ENCODE results near the gene PLXNA2. TPM values are rescaled to one million over a fixed set of nuclear protein-coding genes. Genes with fewer than 3 reads are reported as not detected.

Gene PLXNA2
- polyA plus RNA-seq, 3 donors = 11.6 to 12.7 (median 12.3) TPM

DNA sequence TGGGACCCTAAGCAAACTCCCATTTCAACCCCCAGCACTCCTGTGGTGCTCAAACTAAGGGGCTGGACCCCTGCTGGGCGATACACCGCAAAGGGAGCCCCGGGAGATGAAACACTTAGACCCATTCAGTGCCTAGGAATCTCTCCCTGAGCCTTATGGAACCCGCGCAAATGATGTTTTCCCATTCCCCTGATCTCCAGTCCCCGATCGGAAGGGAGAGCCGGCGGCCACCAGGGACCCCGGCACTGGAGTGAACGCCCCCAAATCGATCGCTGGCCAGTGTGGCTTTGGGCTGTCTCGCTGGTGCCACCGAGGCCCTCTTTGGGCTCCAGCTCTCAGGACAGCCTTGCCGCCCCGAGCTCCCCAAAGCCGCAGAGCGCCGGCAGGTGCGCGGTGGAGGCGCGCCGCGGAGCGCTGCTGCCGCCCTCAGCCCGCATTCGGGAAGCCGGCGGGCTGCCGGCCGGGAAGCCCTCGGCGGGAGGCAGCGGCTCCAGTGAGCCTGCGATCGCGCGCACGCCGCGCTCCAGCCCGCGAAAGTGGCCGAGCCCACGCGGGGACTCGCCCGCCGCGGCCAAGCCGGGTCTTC is 1.1 kb downstream of the PLXNA2 start:
- DNase-seq (ENCODE audit: low read depth in 3 of 3, low spot score in 2 of 3) = no peak

DNA sequence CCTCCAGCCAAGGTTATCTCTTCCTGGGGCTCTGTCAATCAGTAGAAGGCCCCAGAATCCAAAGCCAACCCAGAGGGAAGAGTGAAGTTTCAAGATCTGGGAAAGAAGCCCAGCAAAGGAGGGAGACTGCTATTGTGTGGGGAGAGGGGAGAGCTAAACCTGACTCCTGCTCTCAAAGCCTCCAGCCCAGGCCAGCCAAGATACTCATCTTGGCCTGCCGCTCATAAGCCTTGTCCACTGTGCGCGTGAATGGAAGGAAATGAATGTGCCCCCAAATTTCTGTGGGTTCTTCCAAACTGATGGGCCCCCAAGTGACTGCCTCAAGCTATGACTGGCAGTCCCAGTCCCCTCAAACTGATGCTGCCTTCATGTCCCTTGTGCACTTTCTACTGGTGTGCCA is 2.0 kb downstream of the PLXNA2 start:
- no peak for DNase-seq (ENCODE audit: low read depth in 3 of 3, low spot score in 2 of 3)

GRCh38 chr1:208241512-208241911 is 2.7 kb downstream of the PLXNA2 start:
- no peak for DNase-seq (ENCODE audit: low read depth in 3 of 3, low spot score in 2 of 3)

DNA sequence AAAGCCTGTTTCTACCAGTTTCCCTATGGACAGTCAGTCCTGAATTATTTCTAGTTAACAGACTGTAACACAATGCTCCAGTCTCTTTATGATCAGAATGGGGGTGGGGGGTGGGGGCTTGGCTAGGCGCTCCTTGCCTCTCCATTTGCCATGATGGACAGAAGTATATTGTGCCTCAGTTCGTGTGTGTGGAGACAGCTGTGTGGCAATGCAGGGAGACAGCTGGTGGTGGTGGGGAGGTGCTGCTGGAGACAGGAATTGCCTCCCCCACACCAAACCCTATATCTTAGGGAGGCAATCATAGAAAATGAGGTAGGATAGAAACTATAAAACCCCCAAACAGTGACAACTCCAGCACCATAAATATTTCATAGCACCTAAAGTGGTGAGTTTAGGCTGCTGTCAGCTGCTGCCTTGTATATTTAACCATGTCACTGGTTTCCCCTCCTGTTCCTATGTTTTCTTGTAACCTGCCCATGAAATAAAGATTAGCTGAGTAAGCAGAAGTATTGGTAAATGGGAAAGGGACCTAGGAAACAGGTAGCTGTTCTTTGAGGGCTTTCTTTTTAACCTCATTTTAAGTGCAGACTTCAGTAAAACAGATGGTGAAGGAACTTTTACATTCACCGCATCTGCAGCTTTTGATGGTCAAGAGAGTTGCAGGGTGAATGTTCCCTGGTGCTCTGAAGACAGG is 3.4 kb downstream of the PLXNA2 start:
- DNase-seq (ENCODE audit: low read depth in 3 of 3, low spot score in 2 of 3) = no peak

- no peak for DNase-seq (ENCODE audit: low read depth in 3 of 3, low spot score in 2 of 3)
Measured at GRCh38 chr1:208239473-208240381, 4.5 kb downstream of the PLXNA2 start.

DNA sequence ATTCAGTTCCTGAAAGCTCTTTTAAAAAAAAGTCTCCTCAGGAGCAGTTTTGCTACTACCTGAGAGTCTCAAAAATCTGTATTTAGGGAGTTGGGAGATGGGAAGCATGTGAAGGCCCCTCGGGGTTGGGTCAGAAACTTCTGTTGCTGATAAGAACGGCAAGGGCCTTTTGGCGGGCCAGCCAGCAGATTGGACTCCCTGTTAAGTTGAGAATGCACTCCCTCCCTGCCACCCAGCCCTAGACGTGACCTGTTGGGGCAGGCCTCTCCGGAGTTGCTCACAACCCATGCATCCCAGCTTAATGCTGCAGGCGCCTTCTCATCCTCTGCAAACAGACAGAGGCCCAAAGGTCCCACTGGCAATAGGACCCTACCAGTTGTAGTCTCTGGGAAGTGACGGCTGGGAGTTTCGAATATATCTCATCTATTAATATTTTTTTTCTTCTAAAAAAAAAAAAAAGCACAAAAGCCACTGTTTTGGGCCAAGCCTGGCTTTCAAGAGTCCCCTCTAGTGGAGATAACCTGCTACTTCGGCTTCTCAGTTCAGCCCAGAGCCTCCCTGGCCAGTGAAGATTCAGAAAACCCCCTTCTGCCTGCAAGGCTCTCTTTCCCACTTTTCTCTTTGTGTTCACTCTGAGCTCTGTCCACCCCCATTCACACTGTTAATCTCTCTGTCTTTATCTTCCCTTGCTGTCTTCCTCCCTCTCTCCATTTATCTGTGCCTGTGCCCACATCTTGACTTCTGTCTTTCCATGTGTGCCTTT is 5.3 kb downstream of the PLXNA2 start:
- DNase-seq (ENCODE audit: low read depth in 3 of 3, low spot score in 2 of 3) = no peak

- no peak for DNase-seq (ENCODE audit: low read depth in 3 of 3, low spot score in 2 of 3)
Measured at GRCh38 chr1:208237241-208237640, 6.9 kb downstream of the PLXNA2 start.

GRCh38 chr1:208235982-208236761 is 8.0 kb downstream of the PLXNA2 start:
- DNase-seq (ENCODE audit: low read depth in 3 of 3, low spot score in 2 of 3) = no peak

GRCh38 chr1:208235356-208235981 is 8.7 kb downstream of the PLXNA2 start:
- DNase-seq (ENCODE audit: low read depth in 3 of 3, low spot score in 2 of 3) = no peak

GRCh38 chr1:208234721-208235120 is 9.5 kb downstream of the PLXNA2 start:
- no peak for DNase-seq (ENCODE audit: low read depth in 3 of 3, low spot score in 2 of 3)

- no peak for DNase-seq (ENCODE audit: low read depth in 3 of 3, low spot score in 2 of 3)
Measured at GRCh38 chr1:208233978-208234377, 10.2 kb downstream of the PLXNA2 start.

DNA sequence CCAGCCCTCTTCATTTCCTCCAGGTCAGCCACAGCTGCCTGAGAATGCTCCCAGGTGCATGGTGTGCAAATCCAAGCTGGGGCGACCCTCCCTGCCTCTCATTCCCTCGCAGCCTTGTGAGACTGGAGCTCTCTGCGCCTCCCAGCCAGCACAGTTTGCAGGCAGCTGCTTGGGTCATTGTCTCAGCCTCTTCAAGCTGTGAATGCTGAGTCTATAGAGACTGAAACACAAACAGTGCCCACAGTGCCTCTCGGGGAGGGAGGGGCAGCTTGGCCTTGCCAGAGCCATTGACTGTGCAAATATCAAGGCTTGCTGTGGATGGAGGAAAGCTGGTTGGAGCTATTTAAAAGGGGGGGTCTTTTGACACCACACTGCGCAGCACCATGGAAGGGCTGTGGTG is 10.6 kb downstream of the PLXNA2 start:
- no peak for DNase-seq (ENCODE audit: low read depth in 3 of 3, low spot score in 2 of 3)

DNA sequence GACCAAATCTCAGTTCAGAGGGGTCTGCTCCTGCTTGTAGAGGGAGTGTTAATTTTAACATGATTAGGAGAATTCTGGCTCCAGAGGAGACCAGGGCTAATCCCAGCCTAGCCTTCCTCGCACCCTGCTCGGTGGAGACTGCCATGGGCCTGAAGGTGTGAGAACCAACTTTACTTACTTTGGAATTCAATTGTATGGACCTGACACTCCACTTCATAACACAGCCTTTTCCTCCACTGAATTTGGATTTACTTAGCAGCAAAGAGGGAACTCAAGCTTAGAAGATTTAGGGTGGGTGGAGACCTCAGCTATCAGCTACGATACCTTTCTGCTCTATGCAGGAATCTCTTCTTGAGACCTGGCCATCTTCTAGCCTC is 11.5 kb downstream of the PLXNA2 start:
- DNase-seq (ENCODE audit: low read depth in 3 of 3, low spot score in 2 of 3) = no peak

DNA sequence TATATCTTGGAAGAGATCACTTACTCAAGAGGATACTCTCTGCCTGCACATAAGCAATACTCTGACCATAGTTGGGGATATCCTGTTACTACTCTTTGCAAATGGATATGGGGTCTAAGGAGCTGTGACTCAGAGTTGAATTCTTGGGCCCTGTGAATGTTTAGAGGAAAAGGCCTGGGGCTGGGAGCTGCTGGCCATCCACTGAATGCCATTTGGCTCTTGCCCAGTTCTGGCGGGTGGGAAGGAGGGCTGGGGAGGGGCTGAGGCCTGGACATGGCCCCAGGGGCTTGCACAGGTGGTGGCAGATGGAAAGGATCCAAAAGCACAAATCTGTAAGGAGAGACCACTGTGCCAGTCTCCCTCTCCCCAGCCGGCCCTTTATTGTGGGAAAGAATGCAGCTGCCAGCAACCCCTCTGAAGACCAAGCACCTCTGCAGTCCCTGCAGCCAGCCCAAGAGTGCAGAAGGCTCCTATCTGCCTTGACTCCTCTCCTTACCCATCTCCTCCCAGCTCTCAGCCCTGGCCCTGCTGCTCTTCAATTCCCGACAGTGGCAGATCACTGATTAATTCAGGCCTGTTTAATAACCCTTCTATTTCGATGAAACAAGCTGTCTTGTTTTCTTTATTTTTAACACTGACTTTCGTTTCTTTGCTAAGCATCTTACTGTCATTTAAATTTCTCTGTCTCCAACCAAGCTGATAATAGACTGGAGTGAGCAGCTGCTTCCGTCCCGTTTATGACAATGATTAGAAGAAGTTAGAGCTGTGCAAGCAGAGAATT is 12.1 kb downstream of the PLXNA2 start:
- no peak for DNase-seq (ENCODE audit: low read depth in 3 of 3, low spot score in 2 of 3)

- no peak for DNase-seq (ENCODE audit: low read depth in 3 of 3, low spot score in 2 of 3)
Measured at GRCh38 chr1:208230668-208231529, 13.3 kb downstream of the PLXNA2 start.

- no peak for DNase-seq (ENCODE audit: low read depth in 3 of 3, low spot score in 2 of 3)
Measured at GRCh38 chr1:208228550-208228949, 15.6 kb downstream of the PLXNA2 start.

- DNase-seq (ENCODE audit: low read depth in 3 of 3, low spot score in 2 of 3) = no peak
Measured at GRCh38 chr1:208228026-208228425, 16.2 kb downstream of the PLXNA2 start.

DNA sequence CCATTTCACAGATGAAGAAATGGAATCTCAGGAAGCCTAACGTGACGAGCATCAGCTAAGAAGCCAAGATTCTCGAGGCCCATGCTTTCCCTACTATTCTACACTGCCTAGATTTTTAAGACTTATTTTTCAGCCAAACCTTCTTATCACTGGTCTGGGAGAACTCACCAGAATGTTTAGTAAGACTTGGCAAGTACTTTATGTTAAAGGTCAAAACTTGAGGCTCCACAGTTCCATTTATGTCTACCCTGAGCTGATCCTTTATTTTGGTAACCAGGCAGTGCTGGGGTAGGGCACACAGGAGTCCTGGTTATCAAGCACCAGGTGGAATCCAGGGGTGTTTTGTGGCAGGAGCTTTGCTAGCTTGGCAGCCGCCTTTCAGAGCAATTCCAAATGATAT is 16.8 kb downstream of the PLXNA2 start:
- DNase-seq (ENCODE audit: low read depth in 3 of 3, low spot score in 2 of 3) = no peak
